HG02588 (cell line): ENCODE results near the gene STUM.

Experiments used
- ATAC-seq: cut with Tn5 transposase; IDR thresholded peaks from one replicate; pipeline ENCODE4 v1.9.1; 2021; ENCODE audit warnings: mild to moderate bottlenecking, moderate library complexity; ENCODE audit not compliant: unreplicated experiment

The STUM gene

DNA sequence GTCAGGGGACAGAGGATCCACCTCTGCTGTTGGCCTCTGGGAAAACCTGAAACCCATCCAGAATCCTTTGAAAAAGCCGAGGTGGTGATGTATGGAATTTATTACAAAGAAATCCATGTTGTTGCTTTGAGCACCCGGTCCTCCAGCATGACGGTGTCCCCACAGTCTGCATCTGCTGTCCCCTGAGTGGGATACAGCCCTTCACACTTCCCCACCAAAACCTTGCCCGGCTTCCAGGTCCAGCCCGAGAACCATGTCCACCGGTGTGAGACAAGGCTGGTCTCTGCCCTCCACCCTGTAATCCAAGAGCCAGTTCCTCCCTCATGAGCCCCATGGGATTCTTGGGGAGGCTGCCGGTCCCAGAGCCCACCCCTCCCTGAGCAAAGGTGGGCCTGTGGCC is 70.5 kb downstream of the STUM start:
- no peak for ATAC-seq

DNA sequence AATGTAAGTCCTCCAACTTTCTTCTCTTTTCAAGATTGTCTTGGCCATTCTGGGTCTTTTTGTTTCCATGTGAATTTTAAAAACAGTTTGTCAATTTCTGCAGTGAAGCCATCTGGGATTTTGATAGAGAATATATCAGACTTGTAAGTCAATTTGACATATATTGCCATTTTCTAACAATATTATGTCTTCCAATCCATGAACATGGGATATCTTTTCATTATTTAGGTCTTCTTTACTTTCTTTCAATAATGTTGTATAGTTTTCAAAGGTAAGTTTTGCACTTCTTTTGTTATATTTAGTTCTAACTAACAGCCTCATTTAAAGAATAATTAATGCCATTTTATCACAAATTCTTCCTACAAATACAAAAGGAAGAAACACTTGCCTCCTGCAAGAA is 73.4 kb downstream of the STUM start:
- ATAC-seq = no peak

DNA sequence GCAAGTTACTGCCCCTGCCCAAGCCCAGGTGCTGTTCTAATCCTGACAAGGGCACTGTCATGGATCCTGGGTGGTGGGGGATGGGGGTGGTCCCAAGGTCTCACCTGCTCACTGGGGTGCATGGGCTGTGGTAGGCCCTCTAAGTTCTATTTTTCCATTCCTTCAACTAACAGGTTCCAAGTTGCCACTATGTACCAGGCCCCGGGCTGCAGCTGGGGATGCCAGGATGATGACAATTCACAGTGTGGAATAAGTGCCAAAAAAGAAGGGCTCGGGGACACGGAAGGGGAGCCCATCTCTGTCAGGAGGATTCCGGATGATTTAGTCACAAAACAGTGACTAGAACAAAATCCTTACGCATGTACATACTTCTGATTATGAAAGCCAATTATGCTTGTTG is 76.0 kb downstream of the STUM start:
- ATAC-seq = no peak

DNA sequence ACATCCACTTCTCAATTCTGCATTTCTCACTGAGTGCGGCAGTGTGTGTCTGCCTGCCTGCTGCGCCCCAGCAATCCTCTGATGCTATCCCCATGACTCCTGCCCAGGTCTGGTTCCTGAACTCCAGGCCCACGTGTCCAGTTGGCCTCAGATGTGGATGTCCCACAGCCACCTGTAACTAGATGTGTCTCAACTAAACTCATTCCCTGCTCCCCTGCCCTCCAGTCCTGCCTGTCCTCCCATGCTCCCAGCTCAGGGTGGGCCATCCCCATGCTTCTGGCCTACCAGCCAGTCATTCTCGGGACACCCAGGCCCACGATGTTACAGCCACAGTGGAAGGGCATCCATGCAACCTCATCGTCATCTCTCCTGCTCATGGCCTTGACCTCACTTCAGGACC is 76.8 kb downstream of the STUM start:
- no peak for ATAC-seq

DNA sequence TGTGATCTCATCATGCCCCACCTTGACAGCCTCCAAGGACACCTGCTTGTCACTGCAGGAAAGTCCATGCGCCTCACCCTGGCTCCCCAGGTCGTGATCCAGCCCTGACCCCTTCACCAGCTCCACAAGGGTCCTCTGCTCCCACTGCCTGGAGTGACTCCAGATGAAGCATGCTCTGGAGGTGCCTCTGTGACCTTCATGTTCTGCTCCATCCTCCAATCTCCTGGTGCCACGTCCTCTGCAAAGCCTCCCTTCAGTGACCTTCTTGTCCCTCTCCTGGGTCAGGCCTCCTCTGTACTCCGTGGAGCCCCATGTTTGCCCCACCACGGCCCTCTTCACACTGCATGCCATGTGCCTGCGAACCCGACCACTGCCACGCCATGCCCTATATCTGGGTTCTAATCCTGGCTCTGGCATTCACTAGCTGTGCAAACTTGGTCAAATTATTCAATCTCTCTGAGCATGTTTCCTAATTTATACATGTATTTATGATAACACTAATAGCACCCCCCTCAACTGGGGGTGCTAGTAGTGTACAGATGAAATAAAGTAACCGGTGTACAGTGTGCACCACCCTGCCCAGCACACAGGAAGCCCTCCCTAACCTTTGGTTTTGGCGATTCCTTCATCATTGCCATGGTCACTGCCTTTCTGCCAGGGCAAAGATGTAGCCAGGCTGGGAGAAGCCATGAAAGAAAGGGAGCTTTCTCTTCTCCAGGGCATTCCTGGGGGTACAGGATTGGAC is 77.4 kb downstream of the STUM start:
- peak; percentile 17 for ATAC-seq

DNA sequence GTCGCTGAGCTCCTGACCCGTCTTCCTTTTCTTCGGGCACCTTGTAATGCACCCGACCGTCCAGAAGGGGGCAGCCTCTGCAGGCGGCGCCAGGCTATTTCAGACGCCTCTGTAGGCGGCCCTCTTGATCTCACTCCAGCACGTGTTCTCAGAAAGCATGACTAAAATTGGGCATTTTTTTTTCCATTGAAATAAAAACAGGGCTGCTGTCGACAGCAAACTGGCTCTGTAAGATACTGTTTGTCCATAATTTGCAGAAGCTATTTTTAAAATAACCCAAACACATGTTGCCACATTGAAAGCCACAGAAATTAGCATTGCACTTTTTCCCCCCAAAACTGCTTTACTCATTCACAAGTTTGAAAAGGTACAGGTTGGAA is 78.0 kb downstream of the STUM start:
- ATAC-seq = peak; percentile 81

DNA sequence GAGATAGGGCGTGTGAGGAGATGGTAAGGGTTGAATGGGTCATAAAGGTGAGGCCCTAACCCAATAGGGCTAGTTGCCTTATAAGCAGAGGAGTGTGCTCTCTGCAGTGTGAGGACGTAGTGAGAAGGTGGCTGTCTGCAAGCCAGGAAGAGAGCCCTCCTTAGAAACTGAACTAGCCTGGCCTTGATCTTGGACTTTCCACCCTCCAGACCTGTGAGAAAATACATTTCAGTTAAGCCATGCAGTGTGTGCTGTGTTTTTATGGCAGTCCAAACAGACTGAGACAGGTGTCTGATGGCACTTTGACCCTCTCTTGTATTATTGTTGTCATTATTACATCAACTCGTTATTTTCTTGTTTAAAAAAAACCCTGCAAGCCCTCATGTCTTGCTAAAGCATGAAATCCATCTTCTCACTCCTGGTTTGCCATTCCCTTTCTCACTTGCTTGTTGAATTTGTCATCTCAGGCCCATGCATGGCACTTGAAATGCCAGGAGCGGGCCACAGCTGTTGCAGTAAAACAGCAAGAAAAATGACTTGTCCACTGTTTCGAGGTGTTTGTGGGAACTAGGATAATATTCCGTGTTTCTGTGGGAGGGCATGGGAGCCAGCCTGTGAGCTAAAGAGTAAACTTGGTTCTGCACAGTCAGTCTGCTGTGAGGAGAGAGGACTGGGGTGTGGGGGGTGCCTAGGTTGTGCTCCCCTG is 78.6 kb downstream of the STUM start:
- ATAC-seq = no peak

DNA sequence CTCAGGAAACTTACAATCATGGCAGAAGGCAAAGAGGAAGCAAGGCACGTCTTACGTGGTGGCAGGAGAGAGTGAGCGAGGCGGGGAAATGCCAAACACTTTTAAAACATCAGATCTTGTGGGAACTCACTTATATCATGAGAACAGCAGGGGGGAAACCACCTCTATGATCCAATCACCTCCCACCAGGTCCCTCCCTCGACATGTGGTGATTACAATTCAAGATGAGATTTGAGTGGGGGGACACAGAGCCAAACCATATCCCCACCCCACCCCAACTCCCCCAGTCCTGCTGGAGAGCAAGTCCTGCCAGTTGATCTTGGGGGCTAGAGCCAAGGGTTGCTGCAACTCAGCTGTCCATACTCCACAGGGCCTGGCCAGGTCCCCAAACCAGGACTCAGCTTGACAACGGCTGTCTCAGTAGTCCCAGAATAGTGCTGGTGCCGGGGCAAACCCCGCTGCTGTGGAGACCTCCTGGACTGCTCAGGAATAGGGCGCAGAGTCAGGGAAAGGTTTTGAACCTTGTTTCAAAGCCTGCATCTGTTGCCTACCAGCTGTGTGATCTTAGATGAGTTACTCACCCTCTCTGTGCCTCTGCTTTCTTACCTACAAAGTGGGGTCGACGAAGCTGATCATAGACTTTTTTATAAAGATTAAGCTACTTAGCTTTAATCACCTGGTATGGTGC is 79.5 kb downstream of the STUM start:
- no peak for ATAC-seq

DNA sequence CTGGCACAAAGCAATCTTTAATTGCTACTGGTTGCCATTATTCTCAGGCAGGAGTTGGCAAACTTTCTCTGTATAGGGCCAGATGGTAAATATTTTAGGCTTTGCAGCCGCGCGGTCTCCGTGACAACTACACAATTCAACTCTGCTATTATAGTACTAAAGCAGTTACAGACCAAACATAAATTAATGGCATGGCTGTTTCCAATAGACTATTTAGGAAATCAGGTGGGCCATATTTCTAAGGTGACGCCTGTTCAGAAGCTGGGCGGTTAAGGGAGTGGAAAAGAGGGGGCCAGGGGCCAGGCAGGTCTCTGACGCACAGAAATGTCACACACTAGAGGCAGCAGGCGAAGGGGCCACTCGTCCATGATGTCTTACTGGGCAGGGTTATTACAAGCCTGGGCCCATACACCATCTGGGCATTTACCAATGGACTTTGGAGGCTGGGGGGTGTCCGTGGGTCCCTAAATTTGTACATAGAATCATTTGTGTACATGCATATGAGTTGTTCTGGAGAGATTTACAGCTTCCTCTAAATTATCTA is 80.1 kb downstream of the STUM start:
- ATAC-seq = no peak

DNA sequence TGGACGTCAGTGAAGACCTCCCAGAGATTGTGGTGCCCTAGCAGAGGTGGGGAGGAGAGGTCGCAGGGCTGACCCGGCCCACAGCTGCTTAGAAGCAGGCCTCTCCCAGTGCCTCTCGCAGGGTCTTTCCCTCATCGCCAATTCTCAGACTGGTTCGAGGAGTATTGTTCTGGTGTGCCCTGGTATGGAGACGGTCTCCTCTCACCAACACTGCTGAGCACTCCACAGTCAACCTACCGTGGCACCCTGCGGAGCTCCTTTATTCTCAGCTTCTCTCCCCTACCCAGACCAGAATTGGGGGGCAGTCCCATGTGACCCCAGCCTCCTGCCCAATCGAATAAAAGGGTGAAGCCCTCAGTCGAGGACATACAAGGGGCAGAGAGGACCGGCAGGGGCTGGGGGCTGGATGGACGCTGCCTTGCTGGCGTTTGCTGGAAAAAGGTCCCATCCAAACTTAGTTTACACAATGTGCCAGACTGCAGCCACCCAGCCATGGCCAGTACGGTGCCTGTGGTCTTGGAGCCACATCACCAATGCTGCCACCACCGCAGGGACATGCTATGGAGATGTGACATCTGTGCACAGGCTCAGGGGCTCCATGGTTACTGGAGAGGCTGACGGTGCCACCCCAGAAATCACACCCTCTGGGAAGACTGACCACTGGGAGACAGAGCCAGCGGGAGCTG is 80.8 kb downstream of the STUM start:
- no peak for ATAC-seq

DNA sequence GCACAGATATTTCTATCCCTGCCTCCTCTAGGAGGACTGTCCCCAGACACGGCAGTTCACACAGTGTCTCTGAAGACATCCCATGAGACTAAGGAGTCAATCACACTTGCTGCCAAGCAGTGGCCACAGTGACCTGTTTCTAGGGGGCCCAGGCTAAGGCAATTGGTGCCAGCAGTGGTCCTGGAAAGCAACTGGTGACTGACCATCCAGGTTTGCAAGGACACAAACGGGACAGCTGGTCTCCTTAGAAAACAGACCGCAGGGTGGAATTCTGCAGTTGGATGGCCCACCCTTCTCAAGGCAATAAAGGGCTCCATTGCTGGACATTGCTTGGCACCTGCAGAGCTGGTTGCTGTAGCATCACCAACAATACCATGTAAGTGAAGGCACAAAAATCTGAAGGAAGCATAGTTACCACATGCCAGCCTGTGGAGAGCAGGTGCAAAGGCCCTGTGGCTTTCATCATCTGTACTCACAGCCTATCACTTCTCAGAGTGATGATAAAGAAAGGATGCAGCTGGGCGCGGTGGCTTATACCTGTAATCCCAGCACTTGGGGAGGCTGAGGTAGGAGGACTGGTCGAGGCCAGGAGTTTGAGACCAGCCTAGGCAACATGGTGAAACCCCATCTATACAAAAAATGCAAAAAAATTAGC is 81.5 kb downstream of the STUM start:
- ATAC-seq = no peak

DNA sequence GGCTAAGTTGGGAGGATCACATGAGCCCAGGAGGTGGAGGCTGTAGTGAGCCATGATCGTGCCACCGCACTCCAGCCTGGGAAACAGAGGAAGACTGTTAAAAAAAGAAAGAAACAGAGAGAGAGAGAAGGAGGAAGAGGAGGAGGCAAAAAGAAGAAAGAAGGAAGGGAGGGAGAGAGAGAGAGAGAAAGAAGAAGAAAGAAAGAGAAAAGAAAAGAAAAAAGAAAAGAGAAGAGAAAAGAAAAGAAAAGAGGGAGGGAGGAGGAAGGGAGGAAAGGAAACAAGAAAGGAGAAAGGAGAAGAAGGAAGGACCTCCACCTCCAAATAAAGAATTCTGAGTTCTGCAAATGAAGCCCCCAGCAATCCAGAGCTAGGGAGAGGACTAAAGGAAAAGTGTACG is 82.0 kb downstream of the STUM start:
- no peak for ATAC-seq

DNA sequence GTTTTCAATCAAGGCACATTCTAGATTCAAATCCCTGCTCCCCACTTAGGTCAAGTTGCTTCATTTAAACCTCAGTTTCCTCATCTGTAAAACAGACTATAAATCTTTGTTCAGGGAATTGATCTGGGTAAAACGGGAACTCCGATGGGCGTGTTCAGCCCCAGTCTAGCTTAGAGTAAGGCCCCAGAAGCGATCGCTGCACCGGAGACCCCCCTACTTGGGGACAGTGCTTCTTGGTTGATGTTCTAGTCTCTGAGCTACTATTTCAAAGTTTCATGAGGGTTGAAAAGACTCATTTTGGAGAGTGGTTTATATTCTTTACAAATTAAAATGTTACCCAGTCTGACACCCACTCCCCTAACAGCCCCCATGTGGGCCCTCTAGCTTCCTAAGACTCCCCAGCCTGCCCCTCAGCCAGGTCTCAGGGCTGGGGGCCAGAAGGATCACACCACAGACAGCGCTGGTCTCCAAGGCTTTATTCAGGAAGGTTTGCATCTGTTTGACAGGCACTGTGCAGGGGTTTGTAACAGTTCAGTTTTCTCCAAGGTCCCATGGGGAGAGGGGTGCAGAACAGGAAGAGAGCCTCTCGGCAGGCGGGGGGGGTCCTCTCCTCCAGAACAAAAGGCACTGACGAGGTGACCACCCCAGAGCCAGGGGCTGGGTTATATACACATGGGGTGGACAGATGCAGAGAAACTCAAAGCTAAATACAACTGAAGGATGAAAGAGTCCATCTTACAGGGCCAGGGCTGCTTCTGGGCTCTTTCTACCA is 82.9 kb downstream of the STUM start:
- ATAC-seq = no peak

DNA sequence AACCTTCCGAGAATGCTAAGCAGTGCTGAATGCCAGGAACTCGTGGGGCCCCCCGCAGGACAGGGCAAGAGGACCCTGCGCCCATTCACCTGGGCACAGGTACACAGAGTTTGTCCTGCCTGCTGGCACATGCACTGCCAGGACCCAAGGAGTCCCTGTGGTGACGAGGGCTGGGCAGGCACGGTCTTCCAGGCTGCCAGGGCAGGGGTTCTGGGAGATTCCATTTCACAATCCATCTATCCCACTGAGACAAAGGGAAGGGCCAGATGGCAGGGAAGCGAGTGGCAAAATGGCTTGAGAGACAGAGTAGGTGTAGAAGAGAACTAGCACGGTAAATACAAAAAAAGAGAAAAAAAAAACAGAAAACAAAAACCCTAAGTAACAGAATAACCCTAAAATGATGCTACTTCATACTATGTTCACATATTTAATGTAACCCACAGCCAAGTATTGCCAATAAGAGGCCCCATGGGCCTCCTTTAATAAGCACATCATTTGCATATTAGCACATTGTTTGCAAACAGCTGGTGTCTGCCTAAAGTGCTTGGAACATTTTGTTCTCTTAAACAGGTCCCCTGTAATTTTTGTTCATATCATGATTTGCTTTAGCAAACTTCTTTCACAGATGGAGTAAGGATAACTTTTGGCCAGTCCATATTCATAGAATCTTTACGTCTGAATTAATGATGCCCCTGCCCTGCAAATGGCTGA is 83.8 kb downstream of the STUM start:
- ATAC-seq = no peak

DNA sequence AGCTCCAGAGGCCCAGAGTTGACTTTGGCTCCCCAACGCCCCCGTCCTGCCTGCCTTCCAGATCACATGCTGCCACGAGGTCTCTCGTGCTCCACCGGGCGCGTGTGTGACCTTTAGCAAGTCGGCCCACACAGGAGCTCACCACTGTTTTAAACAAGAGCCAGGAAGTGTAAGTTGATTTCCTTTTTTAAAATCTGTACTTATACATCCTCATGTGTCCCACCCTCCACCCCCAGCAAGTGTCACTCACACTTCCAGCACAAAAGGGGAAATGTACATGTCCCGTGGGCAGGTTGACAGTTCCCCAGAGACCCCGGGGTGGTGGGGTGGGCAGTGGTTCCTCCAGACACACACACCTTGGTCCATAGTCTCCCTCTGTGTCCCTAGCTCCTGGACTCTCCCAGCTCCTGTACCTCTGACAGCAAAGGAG is 84.4 kb downstream of the STUM start:
- ATAC-seq = no peak

DNA sequence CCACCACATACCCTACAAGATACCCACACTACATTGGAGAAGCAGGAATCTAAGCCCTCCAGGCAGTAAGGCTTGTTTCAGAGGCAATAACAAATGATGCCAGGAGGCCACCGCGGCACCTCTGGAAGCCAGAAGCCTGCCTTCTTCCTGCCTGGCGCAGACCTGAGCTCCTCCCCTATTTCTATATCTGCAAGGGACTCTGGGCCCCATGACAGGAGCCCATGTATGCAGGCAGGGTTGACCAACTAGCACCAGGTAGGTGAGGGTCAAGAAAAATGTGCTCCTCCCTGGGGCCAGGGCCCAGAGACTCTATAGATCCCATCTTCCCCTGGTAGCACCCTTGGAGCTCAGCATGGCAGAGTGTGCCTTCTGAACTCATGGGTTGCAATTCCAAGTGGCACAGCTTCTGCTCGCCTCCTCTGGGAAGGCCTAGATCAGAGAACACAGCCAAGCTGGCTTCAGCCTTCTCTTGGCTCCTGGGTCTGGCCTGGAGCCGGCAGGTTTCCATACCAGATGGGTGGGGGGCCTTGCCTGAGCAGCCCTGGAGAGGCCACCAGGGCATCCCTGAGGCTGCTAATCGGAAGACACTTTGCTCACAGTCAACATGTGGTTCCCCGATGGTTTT is 85.1 kb downstream of the STUM start:
- ATAC-seq = peak; percentile 8

DNA sequence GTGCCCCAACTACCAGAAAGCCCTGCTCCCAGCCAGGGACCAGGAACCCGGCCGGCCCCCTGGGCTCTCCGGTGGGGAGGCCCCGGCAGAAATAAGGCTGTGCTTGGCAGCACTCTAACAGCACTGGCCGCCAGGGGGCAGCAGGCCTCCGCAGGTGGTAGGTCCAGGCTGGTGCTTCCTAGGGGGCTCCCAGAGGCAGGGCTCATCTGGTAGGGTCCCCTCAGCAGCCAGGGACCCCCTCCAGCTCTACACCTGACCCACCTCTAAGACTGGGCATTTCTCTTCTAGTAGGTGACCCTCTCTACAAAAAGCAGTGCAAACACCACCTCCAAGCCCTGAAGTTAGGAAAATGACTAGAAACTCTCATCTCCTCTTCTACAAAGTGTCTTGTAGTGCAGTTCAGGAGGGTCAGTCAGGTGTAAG is 85.6 kb downstream of the STUM start:
- ATAC-seq = peak; percentile 71

DNA sequence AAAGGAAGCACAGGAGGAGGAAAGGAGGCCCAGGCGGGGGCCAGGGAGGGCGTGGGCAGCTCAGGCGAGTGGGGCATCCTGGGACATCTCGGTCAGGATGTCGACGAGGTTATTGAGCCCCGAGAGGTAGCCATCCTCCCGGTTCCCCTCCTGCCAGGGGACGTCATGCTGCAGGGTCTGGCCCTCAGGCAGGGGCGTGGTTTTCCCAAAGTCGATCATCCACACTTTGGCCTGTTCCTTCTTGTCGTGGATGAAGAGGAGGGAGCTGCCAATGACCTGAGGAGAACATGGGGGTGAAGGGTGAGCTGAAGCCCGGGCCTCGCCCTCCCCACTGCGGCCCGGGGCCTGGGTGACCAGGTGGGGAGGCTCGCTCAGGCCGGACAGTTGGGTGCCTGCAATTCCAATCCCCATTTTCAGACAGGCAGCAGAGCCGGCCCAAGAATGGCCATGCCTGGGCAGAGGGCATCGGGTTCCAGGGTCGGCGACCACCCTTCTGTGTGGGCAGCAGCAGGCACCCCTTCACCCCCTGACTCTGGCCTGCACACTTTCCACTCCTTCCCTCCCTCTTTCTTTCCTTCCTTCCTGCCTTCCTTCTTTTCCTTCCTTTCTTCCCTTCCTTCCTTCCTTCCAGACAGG is 86.2 kb downstream of the STUM start:
- no peak for ATAC-seq
